Measurements from ENCODE around the gene UEVLD. TPM values are rescaled to one million over a fixed set of nuclear protein-coding genes. Genes with fewer than 3 reads are reported as not detected.

Gene UEVLD
- total and polyA plus RNA-seq, 7 donors = 10.5 to 40.3 (median 25.2) TPM

DNA sequence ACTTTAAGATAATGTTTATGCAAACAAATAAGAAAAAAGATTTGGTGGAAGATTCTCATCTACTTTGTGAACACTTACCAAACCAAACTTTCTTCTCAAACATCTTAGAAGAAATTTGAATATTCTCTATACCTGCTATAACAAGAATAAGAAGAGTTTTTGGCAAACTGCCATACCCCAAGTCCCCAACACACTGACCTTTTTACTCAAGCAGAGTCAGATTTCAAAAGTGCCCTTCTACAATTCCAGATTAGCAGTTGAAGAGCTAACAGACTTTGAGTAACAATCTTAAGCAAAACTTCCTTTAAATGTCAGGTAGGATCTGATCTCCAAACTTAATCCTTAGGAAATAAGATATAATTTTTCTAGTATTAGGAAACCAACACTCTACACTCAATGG, 95.6 kb downstream of the UEVLD start:
- no peak overlapping the region for H3K27ac ChIP-seq
- H3K4me3 ChIP-seq = no peak overlapping the region
- H3K9me3 ChIP-seq = no peaks in the 10 kb centered on the region
- TF ChIP-seq CTCF (IDR thresholded peaks at IDR 0.05) (no peak), EP300 (IDR thresholded peaks at IDR 0.05) (no peak), POLR2A (IDR thresholded peaks at IDR 0.05) (no peak), POLR2AphosphoS5 (IDR thresholded peaks at IDR 0.05) (no peak)
- peaks cover 3 to 72% (median 15%) of the 10 kb centered on the region in 4 donors for H3K36me3 ChIP-seq
- H3K27me3 ChIP-seq = no peaks in the 10 kb centered on the region
- DNase-seq = no peak
- no peaks in the 10 kb centered on the region for H3K4me1 ChIP-seq
- intact Hi-C loops (cut with DNase I) = no loop called here

DNA sequence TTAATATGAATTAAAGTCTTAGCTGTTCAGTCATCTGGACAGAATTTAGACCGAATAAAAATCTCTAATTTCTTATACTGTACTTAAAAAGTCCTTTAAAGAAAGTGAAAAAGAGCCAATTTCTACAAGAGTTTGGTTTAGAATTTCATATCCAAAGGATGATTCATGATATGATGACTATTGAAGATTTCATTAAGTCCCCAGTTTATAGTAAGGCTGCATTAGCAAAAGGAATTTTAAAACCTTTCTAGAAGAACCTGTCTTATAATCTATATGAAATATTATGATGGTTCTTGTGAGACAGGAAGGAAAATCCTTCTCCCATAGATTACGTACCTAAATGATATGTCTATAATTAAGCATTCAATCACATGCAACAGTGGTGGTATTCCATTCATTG, 96.6 kb downstream of the UEVLD start:
- no peaks in the 10 kb centered on the region for H3K9me3 ChIP-seq
- intact Hi-C loops (cut with DNase I) = no loop called here
- no peak overlapping the region for H3K27ac ChIP-seq
- H3K4me1 ChIP-seq = no peaks in the 10 kb centered on the region
- 96 to 98% methylated on average over 2 of the region's 2 CpGs for WGBS, 2 donors
- H3K4me3 ChIP-seq = no peak overlapping the region
- no peaks in the 10 kb centered on the region for H3K27me3 ChIP-seq
- peaks cover 3 to 67% (median 14%) of the 10 kb centered on the region in 4 donors for H3K36me3 ChIP-seq
- TF ChIP-seq POLR2A (IDR thresholded peaks at IDR 0.05) = no peak
- TF ChIP-seq CTCF (IDR thresholded peaks at IDR 0.05) = no peak
- TF ChIP-seq POLR2AphosphoS5 (IDR thresholded peaks at IDR 0.05) = no peak
- TF ChIP-seq EP300 (IDR thresholded peaks at IDR 0.05) = no peak
- no peak for DNase-seq

DNA sequence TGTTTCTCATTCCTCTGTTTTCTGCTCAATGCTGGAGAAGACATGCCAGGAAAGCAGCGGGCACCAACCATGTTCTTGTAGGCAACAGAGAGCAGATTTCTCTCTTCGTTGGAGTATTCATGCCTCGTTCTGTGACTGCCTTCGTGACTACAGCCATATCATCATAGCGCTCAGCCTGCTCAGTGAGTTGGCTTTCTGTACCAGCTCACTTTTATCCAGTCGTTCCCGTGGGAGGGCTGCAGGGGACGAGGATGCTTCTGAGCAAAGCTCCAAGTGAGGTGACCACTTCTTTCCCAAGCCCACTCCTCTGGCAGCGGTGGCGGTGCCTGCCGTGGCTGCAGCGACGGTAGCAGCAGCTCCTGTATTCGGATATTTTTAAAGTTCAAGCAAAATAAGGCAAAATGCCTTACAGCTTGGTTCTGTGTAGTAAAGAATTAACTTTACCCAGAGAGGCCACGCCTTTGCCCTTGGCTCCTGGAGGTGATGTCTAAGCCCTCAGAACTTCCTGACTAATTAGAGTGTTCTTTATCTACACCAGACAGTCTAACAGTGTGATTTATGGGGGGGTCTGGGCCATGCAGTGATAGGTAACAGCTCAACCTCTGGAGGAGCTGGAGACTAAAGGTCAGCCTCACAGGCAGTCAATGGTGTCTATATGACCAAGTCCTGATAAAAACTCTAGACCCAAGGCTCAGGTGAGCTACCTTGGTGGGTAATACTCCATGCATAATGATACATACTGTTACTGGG, 97.6 kb downstream of the UEVLD start:
- no peak for DNase-seq
- no peak for TF ChIP-seq EP300 (IDR thresholded peaks at IDR 0.05)
- TF ChIP-seq CTCF (IDR thresholded peaks at IDR 0.05) = no peak
- TF ChIP-seq POLR2A (IDR thresholded peaks at IDR 0.05) = no peak
- no peak for TF ChIP-seq POLR2AphosphoS5 (IDR thresholded peaks at IDR 0.05)
- no peaks in the 10 kb centered on the region for H3K9me3 ChIP-seq
- no peaks in the 10 kb centered on the region for H3K4me1 ChIP-seq
- H3K36me3 ChIP-seq = peaks cover 3 to 65% (median 11%) of the 10 kb centered on the region in 4 donors
- 88 to 89% methylated on average over 15 of the region's 15 CpGs for WGBS, 2 donors
- H3K27me3 ChIP-seq = no peaks in the 10 kb centered on the region
- H3K4me3 ChIP-seq = no peak overlapping the region
- intact Hi-C loops (cut with DNase I) = no loop called here
- no peak overlapping the region for H3K27ac ChIP-seq

DNA sequence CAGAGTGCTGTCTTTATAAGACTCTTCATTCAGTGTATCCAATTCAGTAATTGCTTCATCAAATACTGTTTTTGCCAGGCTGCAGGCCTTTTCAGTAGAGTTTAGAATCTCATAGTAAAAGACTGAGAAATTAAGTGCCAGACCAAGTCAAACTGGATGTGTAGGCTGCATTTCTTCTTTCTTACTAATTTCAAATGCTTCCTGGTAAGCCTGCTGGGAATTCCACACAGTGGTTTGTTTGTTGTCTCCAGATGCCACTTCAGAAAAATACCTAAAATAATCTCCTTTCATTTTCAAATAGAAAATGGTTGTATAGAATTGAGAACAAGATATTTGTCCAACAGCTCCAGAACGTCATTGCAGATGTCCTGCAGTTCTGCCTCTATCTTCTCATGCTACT, 98.2 kb downstream of the UEVLD start:
- Histone ChIP-seq H3K4me1 (no peaks in the 10 kb centered on the region), H3K27me3 (no peaks in the 10 kb centered on the region), H3K27ac (no peak overlapping the region), H3K4me3 (no peak overlapping the region), H3K9me3 (no peaks in the 10 kb centered on the region), H3K36me3 (peaks cover 3 to 70% (median 11%) of the 10 kb centered on the region in 4 donors)
- no peak for DNase-seq
- 83 to 88% methylated on average over 1 of the region's 1 CpG for WGBS, 2 donors
- TF ChIP-seq EP300 (IDR thresholded peaks at IDR 0.05) = no peak
- TF ChIP-seq POLR2A (IDR thresholded peaks at IDR 0.05) = no peak
- TF ChIP-seq POLR2AphosphoS5 (IDR thresholded peaks at IDR 0.05) = no peak
- no peak for TF ChIP-seq CTCF (IDR thresholded peaks at IDR 0.05)
- intact Hi-C loops (cut with DNase I) = no loop called here
